Liver (tissue), 3 donors: ENCODE data around the gene EIF2AK2.

Source experiments
- EGR1 ChIP-seq, 2 donors: IDR thresholded peaks; 2 replicates each; pipeline ENCODE4 v1.6.1; 2016 to 2018; ENCODE audit warnings: antibody characterized with exemption in 2 of 2, low read depth in 2 of 2
- GABPA ChIP-seq, 2 donors: IDR thresholded peaks in 1 of 2; conservative IDR thresholded peaks in 1 of 2; 2 replicates each; pipeline ENCODE4 v1.6.1; 2016; ENCODE audit warnings: antibody characterized with exemption in 2 of 2, mild to moderate bottlenecking in 1 of 2, moderate library complexity in 1 of 2
- HNF4G ChIP-seq: IDR thresholded peaks from 2 replicates; pipeline ENCODE4 v1.6.1; 2016; ENCODE audit warnings: antibody characterized with exemption
- JUND ChIP-seq, 2 donors: IDR thresholded peaks; 2 replicates each; pipeline ENCODE4 v1.6.1; 2016; ENCODE audit warnings: antibody characterized with exemption in 2 of 2
- RAD21 ChIP-seq, 2 donors: IDR thresholded peaks; 2 replicates each; pipeline ENCODE4 v1.6.1; 2016; ENCODE audit warnings: antibody characterized with exemption in 2 of 2, mild to moderate bottlenecking in 2 of 2
- RXRA ChIP-seq, 2 donors: IDR thresholded peaks; 2 replicates each; pipeline ENCODE4 v1.6.1; 2017 to 2018; ENCODE audit warnings: antibody characterized with exemption in 2 of 2, mild to moderate bottlenecking in 1 of 2
- SP1 ChIP-seq: IDR thresholded peaks from 2 replicates; pipeline ENCODE4 v1.6.1; 2018; ENCODE audit warnings: antibody characterized with exemption, mild to moderate bottlenecking
- TAF1 ChIP-seq: conservative IDR thresholded peaks from 2 replicates; pipeline ENCODE4 v1.6.1; 2016; ENCODE audit warnings: antibody characterized with exemption, mild to moderate bottlenecking
- YY1 ChIP-seq: IDR thresholded peaks from 2 replicates; pipeline ENCODE4 v1.6.1; 2016; ENCODE audit warnings: antibody characterized with exemption, mild to moderate bottlenecking
- TF ChIP-seq, protein P1 (sequence below): fragments of 150-350 bp; IDR thresholded peaks from 2 replicates; pipeline ENCODE4 v1.5.1; 2017; ENCODE audit warnings: improper control_type of control experiment, low read depth, low read length; ENCODE audit not compliant: missing input control
- TF ChIP-seq, protein P2 (sequence below): IDR thresholded peaks from 2 replicates; pipeline ENCODE4 v1.6.1; 2016; ENCODE audit warnings: antibody characterized with exemption, mild to moderate bottlenecking
- TF ChIP-seq, protein P3 (sequence below): IDR thresholded peaks from 2 replicates; pipeline ENCODE4 v1.6.1; 2016; ENCODE audit warnings: antibody characterized with exemption
- TF ChIP-seq, protein P4 (sequence below): IDR thresholded peaks from 2 replicates; pipeline ENCODE4 v1.6.1; 2016; ENCODE audit warnings: antibody characterized with exemption
- TF ChIP-seq, protein P5 (sequence below): IDR thresholded peaks from 2 replicates; pipeline ENCODE4 v1.6.1; 2016; ENCODE audit warnings: antibody characterized with exemption
- donor health status: healthy.
- donor health status: healthy.

DNA sequence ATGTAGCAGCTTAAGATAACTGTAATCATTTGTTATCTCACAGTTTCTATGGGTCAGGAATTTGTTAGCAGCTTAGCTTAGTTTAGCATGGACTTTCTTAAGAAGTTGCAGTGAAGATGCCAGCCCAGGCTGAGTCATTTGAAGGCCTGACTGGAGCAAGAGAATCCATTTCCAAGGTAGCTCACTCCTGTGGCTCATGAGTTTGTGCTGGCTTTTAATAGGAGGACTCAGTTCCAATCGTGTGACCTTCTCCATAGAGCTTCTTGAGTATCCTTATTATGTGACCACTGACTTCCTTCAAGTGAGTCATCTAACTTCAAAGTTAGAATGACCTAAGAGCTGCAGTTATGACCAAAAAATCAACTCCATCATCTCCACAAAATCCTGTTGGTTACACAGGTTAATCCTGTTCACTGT is 71.0 kb downstream of the EIF2AK2 start:
- TF ChIP-seq, protein P1, sequence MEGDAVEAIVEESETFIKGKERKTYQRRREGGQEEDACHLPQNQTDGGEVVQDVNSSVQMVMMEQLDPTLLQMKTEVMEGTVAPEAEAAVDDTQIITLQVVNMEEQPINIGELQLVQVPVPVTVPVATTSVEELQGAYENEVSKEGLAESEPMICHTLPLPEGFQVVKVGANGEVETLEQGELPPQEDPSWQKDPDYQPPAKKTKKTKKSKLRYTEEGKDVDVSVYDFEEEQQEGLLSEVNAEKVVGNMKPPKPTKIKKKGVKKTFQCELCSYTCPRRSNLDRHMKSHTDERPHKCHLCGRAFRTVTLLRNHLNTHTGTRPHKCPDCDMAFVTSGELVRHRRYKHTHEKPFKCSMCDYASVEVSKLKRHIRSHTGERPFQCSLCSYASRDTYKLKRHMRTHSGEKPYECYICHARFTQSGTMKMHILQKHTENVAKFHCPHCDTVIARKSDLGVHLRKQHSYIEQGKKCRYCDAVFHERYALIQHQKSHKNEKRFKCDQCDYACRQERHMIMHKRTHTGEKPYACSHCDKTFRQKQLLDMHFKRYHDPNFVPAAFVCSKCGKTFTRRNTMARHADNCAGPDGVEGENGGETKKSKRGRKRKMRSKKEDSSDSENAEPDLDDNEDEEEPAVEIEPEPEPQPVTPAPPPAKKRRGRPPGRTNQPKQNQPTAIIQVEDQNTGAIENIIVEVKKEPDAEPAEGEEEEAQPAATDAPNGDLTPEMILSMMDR, result no peak
- TF ChIP-seq, protein P2, sequence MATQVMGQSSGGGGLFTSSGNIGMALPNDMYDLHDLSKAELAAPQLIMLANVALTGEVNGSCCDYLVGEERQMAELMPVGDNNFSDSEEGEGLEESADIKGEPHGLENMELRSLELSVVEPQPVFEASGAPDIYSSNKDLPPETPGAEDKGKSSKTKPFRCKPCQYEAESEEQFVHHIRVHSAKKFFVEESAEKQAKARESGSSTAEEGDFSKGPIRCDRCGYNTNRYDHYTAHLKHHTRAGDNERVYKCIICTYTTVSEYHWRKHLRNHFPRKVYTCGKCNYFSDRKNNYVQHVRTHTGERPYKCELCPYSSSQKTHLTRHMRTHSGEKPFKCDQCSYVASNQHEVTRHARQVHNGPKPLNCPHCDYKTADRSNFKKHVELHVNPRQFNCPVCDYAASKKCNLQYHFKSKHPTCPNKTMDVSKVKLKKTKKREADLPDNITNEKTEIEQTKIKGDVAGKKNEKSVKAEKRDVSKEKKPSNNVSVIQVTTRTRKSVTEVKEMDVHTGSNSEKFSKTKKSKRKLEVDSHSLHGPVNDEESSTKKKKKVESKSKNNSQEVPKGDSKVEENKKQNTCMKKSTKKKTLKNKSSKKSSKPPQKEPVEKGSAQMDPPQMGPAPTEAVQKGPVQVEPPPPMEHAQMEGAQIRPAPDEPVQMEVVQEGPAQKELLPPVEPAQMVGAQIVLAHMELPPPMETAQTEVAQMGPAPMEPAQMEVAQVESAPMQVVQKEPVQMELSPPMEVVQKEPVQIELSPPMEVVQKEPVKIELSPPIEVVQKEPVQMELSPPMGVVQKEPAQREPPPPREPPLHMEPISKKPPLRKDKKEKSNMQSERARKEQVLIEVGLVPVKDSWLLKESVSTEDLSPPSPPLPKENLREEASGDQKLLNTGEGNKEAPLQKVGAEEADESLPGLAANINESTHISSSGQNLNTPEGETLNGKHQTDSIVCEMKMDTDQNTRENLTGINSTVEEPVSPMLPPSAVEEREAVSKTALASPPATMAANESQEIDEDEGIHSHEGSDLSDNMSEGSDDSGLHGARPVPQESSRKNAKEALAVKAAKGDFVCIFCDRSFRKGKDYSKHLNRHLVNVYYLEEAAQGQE, result no peak
- TF ChIP-seq YY1, result no peak
- no peak for TF ChIP-seq SP1
- TF ChIP-seq JUND (IDR thresholded peaks at IDR 0.05), result no peak
- TF ChIP-seq, protein P3, sequence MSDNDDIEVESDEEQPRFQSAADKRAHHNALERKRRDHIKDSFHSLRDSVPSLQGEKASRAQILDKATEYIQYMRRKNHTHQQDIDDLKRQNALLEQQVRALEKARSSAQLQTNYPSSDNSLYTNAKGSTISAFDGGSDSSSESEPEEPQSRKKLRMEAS, result no peak
- no peak for TF ChIP-seq GABPA (IDR thresholded peaks at IDR 0.05 in 1 of 2, conservative IDR thresholded peaks at IDR 0.05 in 1 of 2)
- TF ChIP-seq, protein P4, sequence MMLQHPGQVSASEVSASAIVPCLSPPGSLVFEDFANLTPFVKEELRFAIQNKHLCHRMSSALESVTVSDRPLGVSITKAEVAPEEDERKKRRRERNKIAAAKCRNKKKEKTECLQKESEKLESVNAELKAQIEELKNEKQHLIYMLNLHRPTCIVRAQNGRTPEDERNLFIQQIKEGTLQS, result no peak
- no peak for TF ChIP-seq RAD21 (IDR thresholded peaks at IDR 0.05)
- no peak for TF ChIP-seq EGR1 (IDR thresholded peaks at IDR 0.05; ENCODE audit: low read depth in 2 of 2)
- TF ChIP-seq, protein P5, sequence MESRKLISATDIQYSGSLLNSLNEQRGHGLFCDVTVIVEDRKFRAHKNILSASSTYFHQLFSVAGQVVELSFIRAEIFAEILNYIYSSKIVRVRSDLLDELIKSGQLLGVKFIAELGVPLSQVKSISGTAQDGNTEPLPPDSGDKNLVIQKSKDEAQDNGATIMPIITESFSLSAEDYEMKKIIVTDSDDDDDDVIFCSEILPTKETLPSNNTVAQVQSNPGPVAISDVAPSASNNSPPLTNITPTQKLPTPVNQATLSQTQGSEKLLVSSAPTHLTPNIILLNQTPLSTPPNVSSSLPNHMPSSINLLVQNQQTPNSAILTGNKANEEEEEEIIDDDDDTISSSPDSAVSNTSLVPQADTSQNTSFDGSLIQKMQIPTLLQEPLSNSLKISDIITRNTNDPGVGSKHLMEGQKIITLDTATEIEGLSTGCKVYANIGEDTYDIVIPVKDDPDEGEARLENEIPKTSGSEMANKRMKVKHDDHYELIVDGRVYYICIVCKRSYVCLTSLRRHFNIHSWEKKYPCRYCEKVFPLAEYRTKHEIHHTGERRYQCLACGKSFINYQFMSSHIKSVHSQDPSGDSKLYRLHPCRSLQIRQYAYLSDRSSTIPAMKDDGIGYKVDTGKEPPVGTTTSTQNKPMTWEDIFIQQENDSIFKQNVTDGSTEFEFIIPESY, result no peak
- TF ChIP-seq RXRA (IDR thresholded peaks at IDR 0.05), result no peak
- no peak for TF ChIP-seq TAF1
- no peak for TF ChIP-seq HNF4G
